ENCODE results near the gene SON. TPM values are rescaled to one million over a fixed set of nuclear protein-coding genes. Genes with fewer than 3 reads are reported as not detected.

Gene SON
- total RNA-seq, 1 experiment from 2014 or later: 329 TPM

DNA sequence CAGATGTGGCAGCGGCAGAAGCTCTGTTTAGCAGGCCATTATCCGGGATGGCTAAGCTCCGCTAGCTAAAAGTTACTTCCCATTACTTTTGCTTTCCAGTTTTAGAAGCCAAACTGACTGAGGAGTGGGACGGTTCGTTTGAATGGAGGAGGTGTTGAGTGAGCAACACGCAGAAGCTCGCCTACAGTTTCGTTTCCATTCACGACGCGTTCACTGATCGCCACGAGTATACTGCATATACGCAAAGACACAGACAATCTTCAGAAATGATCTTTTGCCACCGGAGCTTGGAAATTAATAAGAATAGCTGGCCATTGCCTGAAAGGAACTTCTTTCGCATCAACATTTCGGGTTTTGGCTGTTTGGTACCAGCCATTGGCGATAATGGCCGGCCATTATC, 14.6 kb downstream of the SON start:
- H2BK15ac ChIP-seq (ENCODE audit: low read depth, low read length): no peak overlapping the region
- H3K18ac ChIP-seq (ENCODE audit: insufficient read length, low read depth, low read length): no peak overlapping the region
- H3K9me3 ChIP-seq (ENCODE audit: control insufficient read depth, low read depth, low read length): no peaks in the 10 kb centered on the region
- H3K14ac ChIP-seq (ENCODE audit: insufficient read depth, low read length): no peak overlapping the region
- no peaks in the 10 kb centered on the region for H3K4me1 ChIP-seq (ENCODE audit: insufficient read depth, low read length)
- peaks cover 15% of the 10 kb centered on the region; the same call in 1 of the 2 replicates for H3K79me2 ChIP-seq (ENCODE audit: insufficient read depth, low read length)
- no peak overlapping the region for H2AFZ ChIP-seq (ENCODE audit: low read length)
- no peak overlapping the region for H3K4ac ChIP-seq (ENCODE audit: low read depth, low read length)
- Mint-ChIP-seq H3K9me3 (no peaks in the 10 kb centered on the region), H3K27ac (no peak overlapping the region), H3K4me3 (no peak overlapping the region), H3K4me1 (peaks cover 9 to 10% of the 10 kb centered on the region in 2 experiments), H3K27me3 (ENCODE audit: low read depth) (no peaks in the 10 kb centered on the region), H3K36me3 (ENCODE audit: insufficient read depth in 1 of 3, low read depth in 3 of 3) (peaks cover 76 to 95% (median 92%) of the 10 kb centered on the region in 3 experiments)
- H2BK20ac ChIP-seq (ENCODE audit: low read depth, low read length, poor library complexity, severe bottlenecking): no peak overlapping the region
- WGBS (ENCODE audit: extremely low coverage, insufficient read length, low lambda C conversion rate): no CpG with 5 or more reads among the region's 19 CpGs
- no peak overlapping the region for H3T11ph ChIP-seq (ENCODE audit: low read length)
- no peaks in the 10 kb centered on the region for H3K27me3 ChIP-seq (ENCODE audit: insufficient read depth, low read length)
- DNase-seq: no peak
- no peak overlapping the region for H2BK5ac ChIP-seq (ENCODE audit: insufficient read length, low read length)
- no peak overlapping the region for H3K27ac ChIP-seq (ENCODE audit: insufficient read length, low read depth, low read length)
- H4K5ac ChIP-seq (ENCODE audit: insufficient read length, low read depth, low read length): no peak overlapping the region
- no peak overlapping the region for H4K91ac ChIP-seq (ENCODE audit: insufficient read length, low read depth, low read length)
- no peak overlapping the region for H2BK12ac ChIP-seq (ENCODE audit: insufficient read length, low read depth, low read length)
- no peak overlapping the region for H3K4me2 ChIP-seq (ENCODE audit: insufficient read depth, insufficient read length, low read length)
- no peaks in the 10 kb centered on the region for H4K20me1 ChIP-seq (ENCODE audit: control insufficient read depth, insufficient read depth, insufficient read length)
- H3K79me1 ChIP-seq (ENCODE audit: insufficient read depth, low read depth, low read length, poor library complexity, severe bottlenecking): peaks cover 13% of the 10 kb centered on the region
- no peak overlapping the region for H2BK120ac ChIP-seq (ENCODE audit: low read depth, low read length, poor library complexity, severe bottlenecking)
- H3K23me2 ChIP-seq (ENCODE audit: insufficient read length, low read depth, low read length, poor library complexity, severe bottlenecking): no peaks in the 10 kb centered on the region
- no peak overlapping the region for H3K23ac ChIP-seq (ENCODE audit: insufficient read length, low read depth, low read length)
- H2AK5ac ChIP-seq (ENCODE audit: insufficient read length, low read length): no peak overlapping the region
- H3K56ac ChIP-seq (ENCODE audit: insufficient read length, low read depth, low read length): no peak overlapping the region
- H3K9ac ChIP-seq (ENCODE audit: extremely low read depth, insufficient read length, low read length): no peak overlapping the region
- no peak overlapping the region for H4K8ac ChIP-seq (replicated peaks; ENCODE audit: insufficient read length, low read depth, low read length)
- TF ChIP-seq, protein P1, sequence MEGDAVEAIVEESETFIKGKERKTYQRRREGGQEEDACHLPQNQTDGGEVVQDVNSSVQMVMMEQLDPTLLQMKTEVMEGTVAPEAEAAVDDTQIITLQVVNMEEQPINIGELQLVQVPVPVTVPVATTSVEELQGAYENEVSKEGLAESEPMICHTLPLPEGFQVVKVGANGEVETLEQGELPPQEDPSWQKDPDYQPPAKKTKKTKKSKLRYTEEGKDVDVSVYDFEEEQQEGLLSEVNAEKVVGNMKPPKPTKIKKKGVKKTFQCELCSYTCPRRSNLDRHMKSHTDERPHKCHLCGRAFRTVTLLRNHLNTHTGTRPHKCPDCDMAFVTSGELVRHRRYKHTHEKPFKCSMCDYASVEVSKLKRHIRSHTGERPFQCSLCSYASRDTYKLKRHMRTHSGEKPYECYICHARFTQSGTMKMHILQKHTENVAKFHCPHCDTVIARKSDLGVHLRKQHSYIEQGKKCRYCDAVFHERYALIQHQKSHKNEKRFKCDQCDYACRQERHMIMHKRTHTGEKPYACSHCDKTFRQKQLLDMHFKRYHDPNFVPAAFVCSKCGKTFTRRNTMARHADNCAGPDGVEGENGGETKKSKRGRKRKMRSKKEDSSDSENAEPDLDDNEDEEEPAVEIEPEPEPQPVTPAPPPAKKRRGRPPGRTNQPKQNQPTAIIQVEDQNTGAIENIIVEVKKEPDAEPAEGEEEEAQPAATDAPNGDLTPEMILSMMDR (conservative IDR thresholded peaks at IDR 0.05): no peak
